Left hindlimb (tissue), 1 donor: ENCODE measurements around the gene HEXIM1.
A peak's percentile ranks its signal among the peaks of the same experiment; 100 is the strongest.
"Not testable (repeated sequence)": the region's sequence is repeated elsewhere in the genome, so short reads cannot be mapped to it uniquely, and the experiment has no call there.

Experiments used
- DNase-seq: peaks from one replicate; pipeline ENCODE4 v3.0.0-alpha.2; 2018

HEXIM1 gene

GRCh38 chr17:45114117-45114932 lies 34.0 kb upstream of the HEXIM1 start:
- no peak for DNase-seq

GRCh38 chr17:45115015-45115625 lies 33.2 kb upstream of the HEXIM1 start:
- DNase-seq, result no peak

GRCh38 chr17:45115871-45116270 lies 32.4 kb upstream of the HEXIM1 start:
- DNase-seq, result no peak

GRCh38 chr17:45116434-45117016 lies 31.8 kb upstream of the HEXIM1 start:
- no peak for DNase-seq

GRCh38 chr17:45117334-45117733 lies 30.9 kb upstream of the HEXIM1 start:
- DNase-seq, result no peak

- no peak for DNase-seq
These were observed 30.2 kb upstream of the HEXIM1 start for GRCh38 chr17:45117848-45118646.

GRCh38 chr17:45118691-45119090 lies 29.6 kb upstream of the HEXIM1 start:
- DNase-seq, result no peak

GRCh38 chr17:45119964-45120363 lies 28.3 kb upstream of the HEXIM1 start:
- DNase-seq, result no peak

- DNase-seq, result no peak
These were observed 27.7 kb upstream of the HEXIM1 start for GRCh38 chr17:45120558-45120957.

- no peak for DNase-seq
These were observed 27.2 kb upstream of the HEXIM1 start for GRCh38 chr17:45121055-45121454.

GRCh38 chr17:45123076-45123770 lies 25.1 kb upstream of the HEXIM1 start:
- DNase-seq, result no peak

- peak; percentile 61 for DNase-seq
These were observed 24.1 kb upstream of the HEXIM1 start for GRCh38 chr17:45123930-45124796.

- DNase-seq, result not testable (repeated sequence)
These were observed 23.5 kb upstream of the HEXIM1 start for GRCh38 chr17:45124797-45125122.

GRCh38 chr17:45125509-45125908 lies 22.8 kb upstream of the HEXIM1 start:
- no peak for DNase-seq

- no peak for DNase-seq
These were observed 21.1 kb upstream of the HEXIM1 start for GRCh38 chr17:45127207-45127547.

GRCh38 chr17:45127548-45128300 lies 20.6 kb upstream of the HEXIM1 start:
- peak; percentile 66 for DNase-seq

- no peak for DNase-seq
These were observed 19.9 kb upstream of the HEXIM1 start for GRCh38 chr17:45128331-45128730.

GRCh38 chr17:45128989-45129388 lies 19.3 kb upstream of the HEXIM1 start:
- DNase-seq, result no peak

GRCh38 chr17:45129426-45129939 lies 18.8 kb upstream of the HEXIM1 start:
- no peak for DNase-seq

- DNase-seq, result no peak
These were observed 18.2 kb upstream of the HEXIM1 start for GRCh38 chr17:45129940-45130680.
